NCI-H2081 (cell line): ENCODE measurements around the gene HEPN1.

ENCODE experiments used
- DNase-seq, 2 experiments: peaks; one replicate each; lab custom pipeline; 2025; lab: John Stamatoyannopoulos, UW

The HEPN1 gene

DNA sequence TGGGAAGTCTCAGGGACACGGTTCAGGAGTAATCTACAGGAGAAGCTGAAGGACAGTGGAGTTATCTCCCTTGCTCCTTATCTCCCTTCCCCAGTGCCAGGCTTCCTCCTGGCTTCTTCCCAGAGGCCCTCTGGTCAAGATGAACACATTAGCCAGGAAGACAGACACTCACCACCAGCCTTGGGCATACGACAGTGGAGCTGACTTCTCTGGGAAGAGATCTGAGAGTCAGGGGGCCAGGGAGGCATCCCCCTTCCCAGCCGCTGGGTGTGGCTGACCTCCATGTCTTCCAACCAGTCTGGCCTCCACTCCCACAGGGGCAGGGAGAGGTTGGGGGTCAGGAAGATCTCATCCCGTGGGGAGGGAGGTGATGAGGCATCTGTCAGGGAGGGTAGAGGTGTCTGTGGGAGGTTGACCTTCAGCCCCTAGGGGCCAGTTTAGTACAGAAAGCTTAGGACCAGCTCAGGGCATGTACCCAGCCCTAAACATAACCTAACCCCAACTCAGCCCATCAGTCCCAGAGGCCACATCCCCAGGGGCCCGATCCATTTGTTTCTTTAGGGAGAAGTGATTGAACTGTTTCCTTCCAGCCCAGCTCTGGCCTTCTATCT is 34.1 kb upstream of the HEPN1 start:
- DNase-seq, result no peak

DNA sequence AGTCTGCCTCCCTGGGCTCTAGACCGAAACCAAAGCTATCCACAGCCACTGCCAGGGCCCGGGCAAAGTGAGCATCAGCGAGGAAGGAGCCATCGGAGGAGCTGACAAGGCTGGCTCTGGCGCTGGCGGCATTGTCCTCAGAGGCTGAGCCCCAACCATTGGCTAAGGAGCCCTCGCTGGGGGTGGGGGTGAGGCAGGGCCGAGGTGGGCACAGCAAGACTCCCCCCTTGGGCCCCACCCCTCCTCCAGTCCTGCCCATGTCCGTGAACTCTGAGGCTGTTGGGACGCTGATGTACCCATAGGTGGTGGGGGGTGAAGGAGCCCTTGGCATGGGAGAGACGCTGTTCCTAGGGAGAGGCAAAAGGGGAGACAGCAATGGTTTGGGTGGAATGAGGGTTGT is 32.6 kb upstream of the HEPN1 start:
- DNase-seq, result no peak

DNA sequence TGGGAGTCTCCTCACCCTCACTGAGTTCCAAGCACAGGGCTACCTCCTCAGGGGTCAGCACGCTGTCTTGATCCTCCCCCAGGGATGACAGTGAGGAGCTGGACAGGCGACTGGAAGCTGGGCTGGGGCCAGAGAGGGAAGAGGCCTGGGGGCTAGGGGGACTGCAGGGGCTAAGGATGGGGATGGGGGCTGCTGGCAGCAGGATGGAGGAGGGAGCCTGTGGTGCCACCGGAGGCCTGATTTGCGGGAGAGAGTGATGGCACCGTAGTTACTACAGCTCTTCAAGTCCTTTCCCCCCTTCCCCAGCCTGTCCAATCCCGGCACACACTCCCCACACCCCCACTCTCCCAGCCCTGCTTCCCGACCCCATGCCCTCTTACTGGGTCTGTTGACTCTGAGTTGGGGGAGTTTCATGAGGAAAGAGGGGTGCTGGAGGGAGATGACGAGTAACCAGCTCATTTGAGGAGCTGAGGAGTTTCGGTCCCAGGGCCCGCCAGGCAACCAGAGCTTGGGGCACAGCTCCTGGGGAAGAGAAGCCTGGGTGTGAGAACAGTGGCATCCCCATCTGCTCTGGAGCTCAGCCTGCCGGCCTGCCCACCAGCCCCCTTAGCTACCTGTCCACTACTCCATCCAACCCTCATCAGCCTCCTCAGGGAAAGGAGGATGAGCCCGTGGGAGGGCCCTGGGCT is 31.9 kb upstream of the HEPN1 start:
- DNase-seq, result no peak

DNA sequence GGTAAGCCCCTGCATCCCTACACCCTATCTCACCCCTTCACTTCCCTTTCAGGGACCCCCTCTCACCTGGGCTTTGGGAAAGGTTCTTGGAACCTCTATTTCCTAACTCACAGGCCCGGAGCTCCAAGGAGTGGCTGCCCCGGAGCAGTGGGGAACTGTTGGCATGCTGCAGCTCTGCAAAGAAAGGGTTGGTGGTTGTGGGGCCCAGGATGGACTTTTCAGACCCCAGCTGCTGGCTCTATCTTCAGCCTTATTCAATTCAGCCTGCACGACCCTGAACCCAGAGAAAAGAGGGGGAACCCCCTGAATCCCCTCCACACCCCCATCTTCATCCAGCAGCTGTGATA is 31.4 kb upstream of the HEPN1 start:
- DNase-seq, result no peak

DNA sequence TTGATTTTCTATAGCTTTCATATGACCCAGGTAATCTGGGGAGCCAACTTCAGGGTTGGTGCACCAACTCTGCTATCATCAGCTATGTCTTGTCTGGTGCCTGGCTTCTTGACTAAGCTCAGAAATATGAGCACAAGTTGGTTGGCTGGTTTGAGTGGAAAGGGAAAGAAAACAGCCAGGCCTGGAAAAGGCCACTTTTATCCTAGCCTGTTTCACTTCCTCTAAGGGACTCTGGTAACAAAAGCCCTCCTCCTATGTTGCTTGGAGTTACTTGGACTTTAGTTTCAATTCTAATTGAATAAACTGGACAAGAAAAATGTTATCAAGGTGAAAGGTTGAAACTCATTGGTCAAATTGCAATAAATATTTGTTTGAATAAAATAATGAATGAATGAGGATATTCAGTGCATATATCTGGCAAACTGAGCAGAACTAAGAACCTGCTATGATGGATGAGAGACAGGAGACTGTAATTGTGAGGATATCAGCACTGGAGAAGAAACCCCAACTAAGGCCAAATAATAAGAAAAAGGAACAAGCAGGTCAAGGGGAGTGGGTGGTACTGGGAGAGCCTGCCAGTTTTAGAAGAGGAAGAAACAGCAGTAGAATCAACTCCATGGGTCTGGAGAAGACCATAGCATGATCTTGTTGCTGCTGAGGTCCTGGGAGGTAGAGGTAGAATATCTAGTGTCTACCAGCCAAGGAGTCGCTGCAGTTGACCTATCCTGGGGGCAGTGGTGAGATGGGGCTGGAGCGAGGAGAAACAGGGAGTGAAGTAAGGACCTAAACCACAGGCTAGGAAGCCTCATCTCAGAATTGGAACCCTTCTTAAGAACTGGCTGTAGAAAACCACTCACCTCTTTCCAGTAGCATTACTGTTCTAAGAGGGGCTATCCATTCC is 29.6 kb upstream of the HEPN1 start:
- DNase-seq, result no peak

DNA sequence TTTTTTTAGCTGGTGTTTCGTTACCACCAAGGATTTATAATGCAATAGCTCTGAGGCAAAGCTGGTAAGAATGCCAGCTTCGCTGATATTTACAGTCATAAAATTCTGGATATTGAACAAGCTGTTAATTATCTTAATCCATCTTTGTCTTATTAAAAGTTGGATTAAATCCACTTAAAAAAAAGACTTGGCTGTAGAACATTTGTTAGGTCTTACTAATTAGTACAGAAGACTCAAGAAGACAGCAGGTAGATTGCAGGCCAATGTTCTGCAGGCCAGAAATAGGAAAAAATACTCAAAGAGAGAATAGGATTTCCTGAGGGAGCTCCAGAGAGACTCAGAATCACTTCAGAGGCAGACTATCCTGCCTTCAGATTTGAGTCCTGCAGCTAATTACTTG is 28.9 kb upstream of the HEPN1 start:
- no peak for DNase-seq

DNA sequence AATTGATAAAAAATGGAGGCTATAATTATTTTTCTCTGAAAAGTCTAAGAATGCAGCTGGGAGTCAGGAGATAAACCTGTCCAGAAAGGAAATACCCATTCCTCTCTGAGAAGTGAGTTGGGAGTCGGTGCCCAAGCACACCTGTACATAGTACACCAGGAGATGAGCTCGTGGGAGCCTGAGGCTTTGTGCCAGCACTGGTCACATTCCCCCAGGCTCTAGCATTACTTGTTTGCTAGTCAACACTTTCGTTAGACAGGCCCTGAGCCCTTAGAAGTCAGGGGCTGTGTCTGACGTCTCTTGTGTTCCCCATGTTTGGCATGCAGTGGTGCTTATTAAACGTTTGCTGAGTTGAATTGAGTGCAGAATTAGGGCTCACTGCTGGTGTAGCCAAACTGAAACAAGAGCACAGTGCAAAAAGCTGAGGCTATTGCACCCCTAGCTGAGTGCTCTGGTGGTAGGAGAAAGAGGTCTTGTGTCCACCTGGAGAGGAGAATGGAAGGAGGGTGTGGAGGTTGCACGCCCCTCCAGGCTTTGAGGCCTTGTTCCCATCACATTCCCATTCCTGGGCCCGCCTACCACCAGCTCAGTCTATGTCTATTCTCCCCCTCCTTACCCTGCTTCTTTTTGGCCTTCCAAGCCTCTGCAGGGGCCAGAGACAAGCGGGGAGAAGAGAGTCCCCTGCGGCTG is 28.2 kb upstream of the HEPN1 start:
- DNase-seq, result no peak

DNA sequence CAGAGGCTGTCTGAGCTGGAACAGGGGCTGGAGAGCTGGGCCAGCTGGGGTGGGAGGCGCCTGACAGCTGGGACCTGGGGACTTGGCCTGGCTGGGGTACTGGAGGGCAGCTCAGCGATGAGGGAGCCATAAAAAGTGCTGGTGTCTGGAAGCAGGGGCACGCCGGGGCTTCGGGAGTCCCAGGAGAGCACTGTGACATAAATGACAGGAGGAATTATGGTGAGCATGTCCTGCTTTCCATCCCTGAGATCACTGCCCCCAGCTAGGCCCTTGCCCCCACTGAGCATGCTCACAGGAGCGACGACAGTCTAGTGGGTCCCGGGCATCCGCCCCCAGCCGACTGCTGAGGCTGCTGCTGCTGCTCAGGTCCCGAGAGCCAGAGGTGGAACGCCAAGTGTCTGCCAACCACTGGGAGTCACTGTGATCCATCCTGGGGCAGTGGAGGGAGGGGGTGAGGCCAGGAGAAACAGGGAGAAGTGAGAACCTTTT is 27.6 kb upstream of the HEPN1 start:
- no peak for DNase-seq

DNA sequence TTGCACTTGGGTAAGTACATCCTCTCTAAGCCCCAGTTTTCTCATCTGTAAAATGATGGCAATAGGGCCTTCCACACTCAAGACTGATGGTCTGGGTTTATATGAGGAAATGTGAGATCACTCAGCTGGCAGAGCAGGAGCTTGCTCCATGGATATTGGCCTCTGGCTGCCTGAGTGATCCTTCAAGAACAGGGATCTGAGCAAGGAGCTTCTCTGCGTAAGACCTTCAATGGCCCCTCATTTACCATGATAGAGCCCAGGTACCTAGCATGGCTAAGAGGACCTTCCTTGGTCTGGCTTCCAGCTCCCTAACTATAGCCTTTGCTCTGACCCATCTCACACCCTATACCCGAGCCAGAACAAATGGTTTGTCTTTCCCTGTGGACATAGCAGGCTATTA is 26.9 kb upstream of the HEPN1 start:
- DNase-seq, result no peak

DNA sequence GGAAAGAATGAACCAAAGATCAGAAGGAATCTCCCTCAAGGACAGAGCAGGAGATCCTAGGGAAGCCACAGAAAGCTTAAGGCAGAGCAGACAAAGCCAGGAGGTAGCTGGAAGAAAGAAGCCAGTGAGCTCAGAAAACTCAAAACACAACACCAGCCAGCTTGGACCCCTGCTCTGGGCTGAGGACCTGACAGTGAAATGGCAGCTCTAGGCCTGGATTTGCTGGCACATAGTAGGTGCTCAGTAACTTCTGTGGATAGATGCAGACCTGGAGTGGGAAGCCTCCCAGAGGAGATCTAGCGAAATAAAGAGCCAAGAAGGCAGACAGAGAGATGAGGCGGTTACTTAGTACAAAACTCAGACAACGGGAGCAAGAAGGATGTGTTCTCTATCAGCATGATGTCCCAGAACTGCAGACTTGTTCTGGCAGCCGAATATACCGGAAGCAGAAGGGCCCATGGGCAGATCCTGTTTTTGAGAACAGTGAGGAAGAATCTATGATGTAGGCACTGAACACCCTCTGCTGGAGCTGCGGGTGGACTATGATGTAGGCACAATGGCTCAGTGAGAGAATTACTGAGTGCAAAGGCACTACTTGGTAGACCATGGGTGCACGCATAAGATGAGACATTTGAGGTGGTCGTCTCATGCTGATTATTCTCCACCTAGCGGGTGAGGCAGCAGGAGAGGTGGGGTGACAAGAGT is 26.1 kb upstream of the HEPN1 start:
- no peak for DNase-seq

DNA sequence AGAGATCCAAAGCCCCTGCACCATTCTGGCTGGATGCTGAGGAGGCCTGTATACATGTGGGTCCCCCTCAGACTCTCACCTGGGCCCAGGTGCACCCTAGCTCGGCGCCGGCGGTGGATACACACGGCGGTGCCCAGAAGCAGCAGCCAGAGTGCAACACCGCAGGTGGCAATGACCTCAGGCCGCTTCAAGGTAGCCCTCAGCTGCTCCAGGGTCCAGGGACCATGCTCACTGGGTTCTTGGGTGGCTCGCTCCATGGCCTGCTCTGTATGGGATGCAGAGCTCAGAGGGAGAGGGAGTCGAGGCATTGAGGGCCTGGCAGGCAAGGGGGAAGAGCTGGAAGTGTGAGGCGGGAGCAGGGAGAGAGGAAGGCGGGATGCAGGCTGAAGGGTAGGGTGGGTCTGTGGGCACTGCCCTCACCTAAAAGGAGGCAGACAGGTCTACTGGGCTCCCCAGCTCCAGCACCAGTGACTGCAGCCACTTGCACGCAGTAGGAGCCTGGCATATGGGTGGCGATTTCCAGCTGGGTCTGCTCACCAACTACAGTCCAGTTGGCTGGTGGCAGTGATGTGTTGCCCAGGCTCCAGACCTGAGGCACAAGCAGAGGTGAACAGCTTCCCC is 25.2 kb upstream of the HEPN1 start:
- no peak for DNase-seq

DNA sequence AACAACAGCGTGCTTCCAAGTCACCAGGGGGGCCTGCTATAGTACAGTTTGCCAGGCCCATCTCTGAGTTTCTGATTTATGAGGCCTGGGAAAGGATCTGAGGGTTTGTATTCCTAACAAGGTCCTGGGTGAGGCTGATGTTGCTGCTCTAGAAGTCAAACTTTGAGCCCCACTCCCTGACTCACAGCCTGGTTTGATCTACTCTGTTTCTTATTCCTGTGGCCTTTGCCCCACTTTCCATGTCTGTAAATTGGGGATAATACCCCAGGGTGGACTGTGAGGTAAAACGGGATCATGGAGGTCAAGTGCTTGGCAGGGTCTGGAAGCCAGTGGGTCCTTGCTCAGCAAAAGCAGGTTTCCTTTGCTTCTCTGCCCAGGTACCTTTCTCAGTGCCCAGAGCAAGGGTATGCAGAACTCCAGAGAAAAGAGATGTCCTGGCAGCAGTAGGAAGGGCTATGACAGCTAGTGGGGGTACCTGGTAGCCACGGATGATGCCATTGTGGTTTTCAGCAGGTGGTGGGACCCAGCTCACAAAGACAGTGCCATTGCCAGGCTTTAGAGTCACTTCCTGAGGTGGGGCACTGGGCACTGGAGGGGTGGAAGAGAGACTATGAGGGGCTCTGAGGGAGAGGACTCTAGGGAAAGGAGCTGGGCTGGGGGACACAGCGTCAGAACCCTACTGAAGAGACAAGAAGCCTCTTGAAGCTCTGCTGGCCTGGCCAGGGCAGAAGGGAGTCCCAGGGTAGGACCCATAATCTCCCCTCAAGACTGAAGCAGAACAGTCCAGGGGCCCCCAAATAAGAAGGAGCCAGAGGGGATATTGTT is 24.2 kb upstream of the HEPN1 start:
- DNase-seq, result no peak

DNA sequence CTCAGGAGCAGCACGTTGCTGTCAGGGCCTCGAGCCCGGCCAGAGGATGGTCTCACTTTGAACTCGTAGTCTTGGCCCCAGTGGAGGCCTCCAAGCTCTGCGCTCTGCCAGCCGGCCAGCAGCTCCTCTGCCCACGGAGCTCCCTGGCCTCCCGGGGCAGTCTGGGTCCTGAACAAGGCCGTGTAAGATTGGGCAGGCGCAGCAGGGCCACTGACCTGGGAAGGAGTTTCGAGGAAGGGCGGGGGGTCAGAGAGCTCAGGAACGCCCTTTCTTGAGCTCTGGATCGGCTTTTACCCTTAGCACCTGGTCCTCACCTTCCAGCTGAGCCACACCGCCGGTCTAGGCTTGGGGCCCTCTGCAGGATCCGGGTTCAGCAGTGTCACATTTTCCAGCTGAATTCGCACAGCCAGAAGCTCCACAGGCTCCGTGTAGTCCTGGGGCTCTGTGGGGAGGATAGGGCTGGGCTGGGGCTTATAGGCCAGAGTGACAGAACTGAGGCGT is 23.5 kb upstream of the HEPN1 start:
- DNase-seq, result no peak

DNA sequence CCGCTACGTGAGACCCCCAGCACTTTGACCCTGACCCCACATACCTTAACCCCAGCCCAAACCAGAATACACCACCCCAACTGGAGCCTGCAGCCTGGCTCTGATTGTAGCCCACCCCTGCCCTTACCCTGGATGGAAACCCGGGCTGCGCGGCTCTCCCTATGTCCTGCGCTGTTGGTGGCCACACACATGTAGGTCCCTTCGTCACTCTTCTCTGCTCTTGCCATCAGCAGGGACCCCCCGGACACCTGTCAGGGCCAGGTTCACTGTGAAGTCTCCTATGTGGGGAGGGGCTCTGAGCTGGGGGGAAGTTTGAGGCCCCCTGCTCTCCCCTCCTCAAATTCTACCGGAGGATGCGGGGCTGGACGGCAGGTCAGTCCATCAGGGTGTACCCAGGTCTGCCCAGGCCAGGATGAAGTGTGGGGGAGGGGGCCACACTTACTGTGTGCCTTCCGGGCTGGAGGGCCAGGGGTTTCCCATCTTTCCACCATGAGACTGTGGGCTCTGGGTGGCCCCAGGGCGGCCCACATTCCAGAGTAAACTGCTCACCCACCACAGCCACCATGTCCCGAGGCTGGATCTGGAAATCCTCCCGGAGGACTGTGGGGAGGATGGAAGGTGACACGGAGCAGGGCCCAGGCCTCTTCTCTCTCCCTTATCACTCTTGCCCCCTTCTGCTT is 22.8 kb upstream of the HEPN1 start:
- no peak for DNase-seq

DNA sequence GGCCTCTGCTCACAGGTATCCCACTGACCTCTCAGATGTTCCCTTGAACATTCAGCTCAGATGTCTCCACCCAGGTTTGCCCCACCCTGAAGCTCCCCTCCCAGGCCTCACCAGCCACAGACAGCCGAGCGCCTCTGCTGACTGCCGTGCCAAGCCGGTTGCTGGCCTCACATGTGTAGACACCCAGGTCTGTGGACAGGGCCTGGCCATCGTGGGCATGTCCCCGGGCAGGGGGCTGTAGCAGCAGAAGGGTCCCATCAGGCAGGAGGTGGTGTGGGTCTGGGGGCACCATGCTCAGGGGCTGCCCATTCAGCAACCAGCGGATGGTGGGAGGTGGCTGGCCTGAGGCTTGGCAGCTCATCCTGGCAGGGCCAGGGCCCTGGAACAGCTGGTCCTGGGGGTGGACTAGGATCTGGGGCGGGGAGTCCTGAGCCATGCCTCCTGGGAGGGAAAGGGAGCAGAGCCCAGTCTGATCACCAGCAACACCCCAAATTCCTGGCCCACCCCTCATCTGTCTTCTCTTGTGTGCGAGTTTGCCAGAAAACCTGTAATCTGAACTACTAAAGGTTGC is 22.1 kb upstream of the HEPN1 start:
- no peak for DNase-seq

DNA sequence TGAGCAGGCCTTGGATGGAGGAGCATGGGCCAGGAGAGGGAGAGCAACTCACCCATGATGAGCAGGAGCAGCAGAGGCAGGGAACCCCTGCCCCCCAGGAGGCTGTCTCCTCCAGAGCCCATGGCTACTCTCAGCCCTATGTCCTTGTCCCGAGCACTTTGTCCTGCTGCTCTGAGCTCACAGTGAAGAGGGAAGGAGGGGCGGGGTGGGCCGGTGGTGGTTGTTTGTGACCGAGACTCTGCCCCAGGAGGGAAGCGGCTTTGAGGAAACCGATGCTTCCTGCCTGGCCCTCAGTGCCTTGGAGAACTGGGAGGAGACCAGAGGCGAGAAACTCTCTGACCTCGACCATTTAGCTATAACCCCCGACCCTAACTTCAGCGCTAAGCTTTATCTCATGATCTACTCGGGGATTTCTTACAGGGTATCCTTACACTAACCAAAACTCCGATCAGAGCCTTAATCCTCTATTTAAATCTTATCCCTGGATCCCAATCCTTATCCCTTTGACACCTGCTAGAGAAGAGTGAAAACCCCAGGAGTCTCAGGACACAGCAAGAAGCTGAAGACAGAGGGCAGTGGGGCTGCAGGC is 21.3 kb upstream of the HEPN1 start, which contains the start of gene ROBO4:
TSS of gene ROBO4 (minus strand) at position 192 of the 589 bp plus-strand sequence. CDS start at position 122, 70 bp downstream.
- DNase-seq, result no peak

DNA sequence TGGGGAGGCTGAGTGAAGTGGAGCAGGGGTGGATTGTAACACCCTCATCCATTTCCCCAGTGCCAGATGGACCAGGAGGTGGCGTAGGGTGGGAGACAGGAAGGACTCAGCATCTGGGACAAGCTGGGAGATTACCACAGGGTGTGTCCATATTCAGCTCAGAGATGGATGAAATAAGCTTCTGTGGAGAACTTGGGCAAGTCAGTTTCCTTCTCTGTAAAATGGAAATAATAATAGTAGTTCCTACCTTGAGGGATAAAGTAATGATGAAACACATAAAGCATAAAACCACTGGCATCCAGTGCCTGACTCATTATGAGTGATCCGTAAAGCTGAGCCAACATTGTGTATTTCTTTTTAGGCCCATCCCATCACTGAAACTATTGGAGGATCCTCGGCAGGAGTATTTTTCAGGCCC is 20.8 kb upstream of the HEPN1 start:
- no peak for DNase-seq

DNA sequence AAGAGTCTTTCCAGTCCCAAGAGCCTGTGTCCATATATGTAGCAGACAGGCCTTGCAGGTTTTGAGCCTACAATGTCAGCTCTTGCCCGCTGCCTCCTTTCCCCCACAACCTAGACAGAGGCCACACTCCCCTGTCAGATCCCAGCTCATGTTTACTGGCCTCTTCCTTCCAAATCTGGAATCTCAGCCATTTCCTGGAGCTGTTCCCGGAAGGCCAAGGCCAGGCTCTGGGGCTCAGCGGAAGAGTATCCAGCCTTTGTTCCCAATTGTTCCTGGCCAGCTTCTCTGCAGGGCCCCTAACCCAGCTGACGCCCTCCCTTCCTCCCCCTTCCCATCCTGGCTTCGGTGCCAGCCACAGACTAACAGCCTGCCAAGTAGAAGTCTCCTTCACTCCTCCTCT is 20.3 kb upstream of the HEPN1 start:
- DNase-seq, result no peak
